ENCODE data around the gene LPIN3. TPM values are rescaled to one million over a fixed set of nuclear protein-coding genes. Genes with fewer than 3 reads are reported as not detected.
A peak's percentile ranks its signal among the peaks of the same experiment; 100 is the strongest.

The LPIN3 gene
- total RNA-seq, 1 experiment from 2014 or later = 32.6 TPM

DNA sequence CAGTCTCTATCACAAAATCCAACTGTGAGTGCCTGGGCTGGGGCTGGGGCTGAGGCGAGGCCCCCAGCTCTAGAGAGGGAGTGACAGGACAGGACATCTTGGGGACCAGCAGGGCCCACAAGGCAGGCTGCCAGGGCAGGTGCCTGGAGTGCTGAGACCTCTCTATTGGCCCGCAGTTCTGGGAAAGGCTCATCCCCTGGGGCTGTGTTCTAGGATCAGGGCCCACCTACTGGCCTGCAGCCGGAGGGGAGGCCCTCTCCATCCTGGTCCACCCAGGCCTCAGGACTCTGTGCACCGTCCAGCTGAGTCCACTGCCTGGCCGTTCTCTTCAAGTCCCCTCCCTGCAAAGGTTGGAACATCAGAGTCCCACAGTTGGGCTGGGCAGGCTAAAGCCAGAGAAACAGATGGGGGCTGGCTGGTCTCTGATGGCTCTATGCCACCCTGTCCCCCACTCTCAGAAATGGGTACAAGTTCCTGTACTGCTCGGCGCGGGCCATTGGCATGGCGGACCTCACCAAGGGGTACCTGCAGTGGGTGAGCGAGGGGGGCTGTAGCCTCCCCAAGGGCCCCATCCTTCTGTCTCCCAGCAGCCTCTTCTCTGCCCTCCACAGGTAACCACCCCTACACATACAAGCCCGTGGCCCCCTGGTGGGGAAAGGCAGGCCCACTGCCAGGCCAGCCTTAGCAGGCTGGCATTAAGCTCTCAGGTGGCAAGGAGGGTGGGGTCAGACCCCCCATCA lies 17.0 kb downstream of the LPIN3 start:
- H3K4me1 Mint-ChIP-seq (ENCODE audit: low read depth, unreplicated experiment) = no peaks in the 10 kb centered on the region
- no peaks in the 10 kb centered on the region for H3K9me3 Mint-ChIP-seq (ENCODE audit: unreplicated experiment)
- Histone ChIP-seq H3K9me3 (no peaks in the 10 kb centered on the region), H3K4me3 (ENCODE audit: low read depth, low read length) (no peak overlapping the region), H3K4me1 (no peaks in the 10 kb centered on the region), H3K27me3 (replicated peaks; ENCODE audit: control insufficient read depth, insufficient read depth, low read length) (no peaks in the 10 kb centered on the region), H3K36me3 (ENCODE audit: control insufficient read depth, insufficient read depth, low read length) (peaks cover 1% of the 10 kb centered on the region)
- TF ChIP-seq CTCF (IDR thresholded peaks at IDR 0.05; ENCODE audit: insufficient read depth in 1 of 2, low read depth in 1 of 2, low read length in 1 of 2, severe bottlenecking in 1 of 2, unreplicated experiment in 1 of 2) = peak; percentile 29 to 39
- no peak for DNase-seq
- no peak overlapping the region for H3K4me3 Mint-ChIP-seq (ENCODE audit: unreplicated experiment)
- no peak overlapping the region for H3K27ac Mint-ChIP-seq (ENCODE audit: unreplicated experiment)
- POLR2A ChIA-PET = no interaction called here
- no peaks in the 10 kb centered on the region for H3K27me3 Mint-ChIP-seq (ENCODE audit: insufficient read depth, unreplicated experiment)
- BruUV-seq (replicated peaks) = no TSS peak
- no peaks in the 10 kb centered on the region for H3K36me3 Mint-ChIP-seq (ENCODE audit: insufficient read depth, unreplicated experiment)
- intact Hi-C loops (cut with micrococcal nuclease; ENCODE audit: unreplicated experiment) = loop anchor here (2.0 kb wide), 1 partner anchor 15 kb away; no protein-coding TSS in a partner anchor
- CTCF ChIA-PET = interaction anchor here (0.6 to 3.5 kb wide), 4 partner anchors 14 to 223 kb away, joined by 3 to 36 read pairs (median 3); partner anchors contain the start of gene LPIN3

DNA sequence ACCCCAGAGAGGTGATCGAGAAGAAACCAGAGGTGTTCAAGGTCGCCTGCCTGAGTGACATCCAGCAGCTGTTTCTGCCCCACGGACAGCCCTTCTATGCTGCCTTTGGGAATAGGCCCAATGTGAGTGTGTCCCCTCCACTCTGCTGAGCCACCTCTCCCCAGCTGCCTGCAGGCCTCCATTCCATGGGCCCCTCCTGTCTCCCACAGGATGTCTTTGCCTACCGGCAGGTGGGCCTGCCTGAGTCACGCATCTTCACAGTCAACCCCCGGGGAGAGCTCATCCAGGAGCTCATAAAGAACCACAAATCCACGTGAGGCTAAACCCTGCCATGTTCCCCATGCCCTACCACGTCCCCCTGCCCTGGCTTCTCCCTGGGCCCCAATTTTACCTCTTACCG lies 17.6 kb downstream of the LPIN3 start:
- intact Hi-C loops (cut with micrococcal nuclease; ENCODE audit: unreplicated experiment) = no loop called here
- H3K4me1 Mint-ChIP-seq (ENCODE audit: low read depth, unreplicated experiment) = no peaks in the 10 kb centered on the region
- H3K4me3 Mint-ChIP-seq (ENCODE audit: unreplicated experiment) = no peak overlapping the region
- Histone ChIP-seq H3K9me3 (no peaks in the 10 kb centered on the region), H3K4me3 (ENCODE audit: low read depth, low read length) (no peak overlapping the region), H3K4me1 (no peaks in the 10 kb centered on the region), H3K36me3 (ENCODE audit: control insufficient read depth, insufficient read depth, low read length) (peaks cover 1% of the 10 kb centered on the region), H3K27me3 (replicated peaks; ENCODE audit: control insufficient read depth, insufficient read depth, low read length) (no peaks in the 10 kb centered on the region)
- TF ChIP-seq CTCF (IDR thresholded peaks at IDR 0.05; ENCODE audit: insufficient read depth in 1 of 2, low read depth in 1 of 2, low read length in 1 of 2, severe bottlenecking in 1 of 2, unreplicated experiment in 1 of 2) = no peak
- no peak for DNase-seq
- H3K27me3 Mint-ChIP-seq (ENCODE audit: insufficient read depth, unreplicated experiment) = no peaks in the 10 kb centered on the region
- no TSS peak for BruUV-seq (replicated peaks)
- ChIA-PET CTCF (interaction anchor here (0.6 to 3.5 kb wide), 6 partner anchors 14 to 223 kb away, joined by 3 to 36 read pairs (median 3); partner anchors contain the start of gene LPIN3), POLR2A (no interaction called here)
- no peaks in the 10 kb centered on the region for H3K9me3 Mint-ChIP-seq (ENCODE audit: unreplicated experiment)
- H3K27ac Mint-ChIP-seq (ENCODE audit: unreplicated experiment) = no peak overlapping the region
- no peaks in the 10 kb centered on the region for H3K36me3 Mint-ChIP-seq (ENCODE audit: insufficient read depth, unreplicated experiment)

DNA sequence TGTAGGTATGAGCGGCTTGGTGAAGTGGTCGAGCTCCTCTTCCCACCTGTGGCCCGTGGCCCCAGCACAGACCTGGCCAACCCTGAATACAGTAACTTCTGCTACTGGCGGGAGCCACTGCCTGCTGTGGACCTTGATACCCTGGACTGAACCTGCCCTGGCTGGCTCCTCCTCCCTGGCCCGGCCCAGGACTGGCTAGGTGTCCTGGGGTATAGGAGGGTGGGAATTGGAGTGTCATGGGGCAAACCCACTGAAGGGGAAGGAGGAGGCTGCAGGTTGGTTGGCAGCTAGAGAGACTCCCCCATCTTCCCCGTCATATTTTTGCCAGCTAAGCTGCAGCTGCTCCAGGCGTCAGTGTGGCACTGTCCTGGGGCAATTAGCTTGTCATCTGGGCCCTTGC lies 18.1 kb downstream of the LPIN3 start:
- H3K9me3 Mint-ChIP-seq (ENCODE audit: unreplicated experiment) = no peaks in the 10 kb centered on the region
- ChIA-PET POLR2A (interaction anchor here (0.5 kb wide), 1 partner anchor 10 kb away, joined by 3 read pairs; no protein-coding TSS in a partner anchor), CTCF (interaction anchor here (0.6 to 3.5 kb wide), 4 partner anchors 19 to 224 kb away, joined by 3 to 36 read pairs (median 3); partner anchors contain the start of gene LPIN3)
- no peak for DNase-seq
- no peak for TF ChIP-seq CTCF (IDR thresholded peaks at IDR 0.05; ENCODE audit: insufficient read depth in 1 of 2, low read depth in 1 of 2, low read length in 1 of 2, severe bottlenecking in 1 of 2, unreplicated experiment in 1 of 2)
- BruUV-seq (replicated peaks) = no TSS peak
- no peak overlapping the region for H3K27ac Mint-ChIP-seq (ENCODE audit: unreplicated experiment)
- no peaks in the 10 kb centered on the region for H3K27me3 Mint-ChIP-seq (ENCODE audit: insufficient read depth, unreplicated experiment)
- Histone ChIP-seq H3K4me3 (ENCODE audit: low read depth, low read length) (no peak overlapping the region), H3K4me1 (no peaks in the 10 kb centered on the region), H3K9me3 (no peaks in the 10 kb centered on the region), H3K36me3 (ENCODE audit: control insufficient read depth, insufficient read depth, low read length) (peaks cover 1% of the 10 kb centered on the region), H3K27me3 (replicated peaks; ENCODE audit: control insufficient read depth, insufficient read depth, low read length) (no peaks in the 10 kb centered on the region)
- H3K4me3 Mint-ChIP-seq (ENCODE audit: unreplicated experiment) = no peak overlapping the region
- H3K36me3 Mint-ChIP-seq (ENCODE audit: insufficient read depth, unreplicated experiment) = no peaks in the 10 kb centered on the region
- intact Hi-C loops (cut with micrococcal nuclease; ENCODE audit: unreplicated experiment) = no loop called here
- H3K4me1 Mint-ChIP-seq (ENCODE audit: low read depth, unreplicated experiment) = no peaks in the 10 kb centered on the region
